Measurements from ENCODE around the gene PLEKHA7.

Gene PLEKHA7

DNA sequence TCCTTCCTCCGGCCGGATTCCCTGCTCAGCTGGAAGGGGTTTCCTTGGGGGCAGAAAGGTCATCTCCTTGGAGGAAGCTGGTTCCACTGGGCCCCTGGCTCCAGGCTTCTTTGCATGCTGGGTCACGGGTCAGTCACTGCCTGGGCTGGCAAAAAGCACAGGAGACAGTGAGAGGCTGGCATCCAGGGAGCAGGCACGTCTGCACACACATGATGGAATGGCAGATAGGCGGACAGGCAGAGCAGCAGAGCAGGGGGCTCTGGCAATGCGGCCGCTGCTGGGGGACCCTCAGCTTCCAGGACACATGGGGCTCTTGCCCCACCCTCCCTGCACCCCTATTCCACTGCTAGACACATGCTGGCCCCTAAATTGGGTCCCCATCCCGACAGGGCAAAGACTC lies 235.3 kb downstream of the PLEKHA7 start:
- in situ Hi-C loops (cut with HindIII; ENCODE audit: low sequenced_read_pairs) = no loop called here

DNA sequence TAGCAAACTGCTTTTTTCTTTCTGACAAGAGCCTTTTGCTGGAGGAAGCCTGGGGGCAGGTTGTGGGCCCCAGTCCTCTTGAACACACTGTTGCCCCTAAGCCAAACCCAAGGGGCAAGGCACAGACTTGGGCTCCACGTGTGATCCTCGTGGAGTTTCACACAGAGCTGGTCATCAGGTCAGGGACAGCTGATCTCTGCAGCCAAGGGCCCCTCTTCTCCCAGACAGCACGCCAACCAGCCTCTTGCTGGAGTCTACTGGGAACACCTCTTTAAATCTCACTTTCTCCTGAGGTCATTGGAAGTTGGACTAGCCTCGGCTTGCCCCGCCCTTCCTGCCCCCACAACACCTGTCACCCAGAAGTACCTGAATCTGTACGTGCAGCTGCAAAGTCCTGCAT lies 235.9 kb downstream of the PLEKHA7 start:
- in situ Hi-C loops (cut with HindIII; ENCODE audit: low sequenced_read_pairs) = no loop called here

DNA sequence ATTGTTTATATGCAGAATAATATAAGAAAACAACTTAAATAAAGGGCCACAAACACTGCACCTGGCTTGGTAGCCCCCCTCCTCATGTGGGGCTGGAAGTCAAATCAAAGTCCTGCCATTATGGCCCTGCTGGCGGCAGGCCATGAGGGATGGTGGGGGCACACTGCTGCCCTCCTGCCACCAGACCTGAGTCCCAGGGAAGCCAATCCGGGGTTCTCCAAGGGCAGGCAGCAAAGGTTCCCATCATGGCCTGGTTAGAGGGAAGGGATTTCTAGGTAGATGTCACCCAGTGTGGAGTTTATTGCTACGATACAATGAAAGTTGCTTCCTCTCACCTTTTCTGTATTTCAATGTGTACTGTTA lies 236.6 kb downstream of the PLEKHA7 start:
- in situ Hi-C loops (cut with HindIII; ENCODE audit: low sequenced_read_pairs) = no loop called here

DNA sequence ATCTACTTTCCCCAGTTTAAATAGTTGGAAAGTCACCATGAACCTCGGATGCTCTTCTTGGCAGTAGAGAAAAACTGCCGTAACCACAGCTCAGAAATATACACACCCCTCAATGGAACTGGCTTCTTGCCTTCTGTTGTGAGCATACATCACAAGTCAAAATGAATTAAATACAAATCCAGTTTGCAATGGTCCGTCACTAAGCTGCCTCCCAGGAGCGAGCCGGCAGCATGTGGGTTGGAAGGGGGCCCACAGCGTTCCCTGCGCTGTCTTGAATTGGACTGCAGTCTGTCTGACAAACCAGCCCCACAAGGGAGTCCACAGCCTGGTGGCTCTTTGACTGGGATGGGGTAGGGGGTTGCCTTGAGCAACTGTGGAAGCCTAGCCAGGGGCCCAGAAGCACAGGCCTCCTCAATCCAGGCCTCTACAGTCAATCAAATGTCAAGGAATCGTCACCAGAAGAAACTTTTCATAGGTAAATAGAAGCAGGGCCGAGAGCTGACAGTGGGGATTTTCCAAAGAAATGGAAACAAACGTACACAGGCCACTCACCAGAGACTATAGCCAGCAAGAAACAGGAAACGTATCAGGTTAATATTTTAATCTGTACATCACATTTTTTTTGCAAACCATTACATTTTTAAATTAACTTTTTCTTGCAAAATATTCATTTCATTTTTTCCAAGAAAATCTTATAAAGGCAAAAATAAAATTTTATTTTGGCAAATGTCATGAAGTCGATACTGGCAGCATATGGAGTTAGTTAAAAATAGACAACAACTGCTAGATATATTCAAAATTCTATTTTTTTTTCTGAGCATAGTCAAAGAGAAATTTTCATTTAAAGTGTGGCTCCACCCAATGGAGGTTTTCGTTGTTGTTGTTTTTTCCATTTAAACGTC lies 237.3 kb downstream of the PLEKHA7 start:
- in situ Hi-C loops (cut with HindIII; ENCODE audit: low sequenced_read_pairs) = no loop called here

DNA sequence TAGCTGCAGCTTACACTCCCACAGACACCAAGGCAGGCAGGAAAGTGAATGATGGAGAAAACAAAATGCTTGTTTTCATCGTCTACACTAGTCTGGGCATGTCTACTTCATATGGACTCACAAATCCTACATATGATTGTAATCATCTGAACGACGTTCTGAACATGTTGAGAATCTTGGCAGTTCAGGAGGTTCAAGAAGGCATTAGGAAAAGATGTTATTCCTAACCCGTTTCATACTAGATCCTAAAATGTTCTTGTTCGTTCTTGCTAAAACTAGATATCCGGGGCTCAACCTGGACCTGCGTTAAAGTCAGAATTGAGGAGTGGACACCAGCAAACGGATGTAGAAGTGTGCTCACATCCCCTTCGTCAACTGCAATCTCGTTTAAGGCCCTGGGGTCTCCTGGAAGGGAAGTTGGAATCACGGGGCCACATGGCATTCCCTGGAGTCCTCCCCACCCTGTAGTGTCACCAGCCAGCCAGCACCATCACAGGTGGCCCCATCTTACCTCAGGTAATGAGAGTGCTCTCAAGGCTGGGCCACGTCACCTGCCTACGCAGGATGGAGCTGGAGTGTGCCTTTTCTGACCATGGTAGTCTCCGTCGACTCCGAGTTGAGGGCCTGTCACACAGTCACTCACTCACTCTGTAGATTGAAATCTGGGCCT lies 238.5 kb downstream of the PLEKHA7 start:
- in situ Hi-C loops (cut with HindIII; ENCODE audit: low sequenced_read_pairs) = no loop called here

DNA sequence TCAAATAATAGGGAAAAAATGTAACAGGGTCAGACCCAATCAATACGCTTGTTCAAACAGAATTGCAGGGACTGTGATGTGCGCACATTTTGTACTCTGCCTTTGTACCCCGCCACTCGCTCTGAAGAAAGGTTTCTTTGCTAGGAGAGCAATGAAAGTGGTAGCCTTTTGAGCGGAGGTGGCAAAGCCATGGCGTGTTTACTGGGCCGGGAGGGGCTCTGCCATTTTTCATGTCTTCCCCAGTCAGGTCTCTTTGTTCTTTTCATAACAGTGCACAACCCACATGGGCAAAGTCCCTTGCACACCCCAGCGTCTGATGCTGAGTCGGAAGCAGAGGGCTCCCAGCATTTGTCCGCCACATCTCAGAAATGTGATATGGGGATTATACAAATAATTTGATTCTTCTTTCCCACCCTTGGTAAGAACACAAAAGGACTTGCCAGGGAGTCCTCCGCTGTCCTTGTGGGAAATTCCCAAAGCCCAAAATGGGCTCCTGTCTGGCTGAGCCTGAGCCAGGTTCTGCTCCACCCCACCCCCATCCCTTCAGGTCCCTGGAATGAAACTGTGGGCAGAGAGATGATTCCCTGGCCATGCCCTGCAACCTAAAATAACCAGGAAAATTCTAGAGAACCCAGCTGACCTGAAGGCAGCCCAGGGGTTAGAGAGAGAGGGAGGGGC lies 239.1 kb downstream of the PLEKHA7 start:
- in situ Hi-C loops (cut with HindIII; ENCODE audit: low sequenced_read_pairs) = no loop called here

DNA sequence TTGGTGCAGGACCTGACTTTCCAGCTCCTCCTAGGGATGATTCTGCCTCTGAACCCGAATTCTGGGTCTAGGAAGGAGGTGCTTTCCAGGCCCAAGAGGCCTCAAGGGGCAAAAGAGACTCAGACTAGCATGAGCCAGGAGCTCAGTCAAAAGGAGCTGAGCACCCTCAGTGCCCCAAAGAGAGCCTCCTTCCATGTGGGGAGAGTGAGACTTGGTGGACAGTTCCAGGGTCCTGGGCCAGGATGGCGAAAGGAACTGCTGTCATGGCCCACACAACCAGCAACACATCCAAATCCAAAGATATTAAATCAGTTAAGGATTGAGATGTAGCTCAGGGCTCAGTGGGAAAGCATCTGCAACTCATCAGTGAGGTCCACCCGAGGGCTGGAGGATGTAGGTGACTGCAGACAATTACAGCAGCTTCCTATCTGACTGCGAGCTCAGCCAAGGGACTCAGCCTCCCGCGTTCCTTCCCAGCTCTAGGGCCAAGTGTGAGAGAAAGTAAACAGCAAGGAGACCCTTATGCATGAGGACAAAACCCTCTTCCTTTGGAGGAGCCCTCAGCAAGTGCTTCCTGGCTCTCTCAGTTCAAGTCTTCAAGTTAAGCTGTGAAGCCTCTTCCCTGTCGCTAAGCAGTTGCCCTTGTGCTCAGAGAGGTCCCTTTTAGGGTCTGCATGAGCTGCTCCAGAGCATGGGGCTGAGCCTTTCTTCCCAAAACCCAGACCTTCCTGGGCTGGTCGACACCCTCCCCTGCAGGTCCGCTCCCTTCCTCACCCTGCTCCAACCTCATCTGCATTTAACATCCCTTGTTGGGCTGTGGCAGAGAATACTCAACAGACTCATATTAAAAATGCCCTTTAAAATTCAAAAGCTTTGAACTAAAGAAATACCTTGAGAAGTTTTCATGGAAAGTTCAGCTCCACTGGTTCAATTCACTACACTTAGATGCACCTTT lies 240.0 kb downstream of the PLEKHA7 start:
- in situ Hi-C loops (cut with HindIII; ENCODE audit: low sequenced_read_pairs) = no loop called here

DNA sequence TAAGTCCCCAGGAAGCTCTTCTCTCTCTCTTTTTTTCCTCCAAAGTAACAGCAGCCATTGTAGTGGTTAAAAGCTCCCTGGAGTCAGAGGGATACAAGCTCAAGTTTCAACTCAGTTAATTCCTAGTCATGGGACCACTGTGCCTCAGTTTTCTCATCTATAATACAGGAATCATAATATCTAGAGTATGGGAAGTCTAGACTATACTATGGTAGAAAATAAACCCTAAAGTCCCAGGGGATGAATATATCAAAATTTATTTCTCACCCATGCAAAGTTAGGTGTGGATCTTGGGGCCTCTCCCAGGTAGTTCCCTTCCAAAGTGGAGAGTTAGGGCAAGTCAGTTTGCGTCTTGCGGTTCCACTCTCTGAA lies 242.1 kb downstream of the PLEKHA7 start:
- in situ Hi-C loops (cut with HindIII; ENCODE audit: low sequenced_read_pairs) = no loop called here

DNA sequence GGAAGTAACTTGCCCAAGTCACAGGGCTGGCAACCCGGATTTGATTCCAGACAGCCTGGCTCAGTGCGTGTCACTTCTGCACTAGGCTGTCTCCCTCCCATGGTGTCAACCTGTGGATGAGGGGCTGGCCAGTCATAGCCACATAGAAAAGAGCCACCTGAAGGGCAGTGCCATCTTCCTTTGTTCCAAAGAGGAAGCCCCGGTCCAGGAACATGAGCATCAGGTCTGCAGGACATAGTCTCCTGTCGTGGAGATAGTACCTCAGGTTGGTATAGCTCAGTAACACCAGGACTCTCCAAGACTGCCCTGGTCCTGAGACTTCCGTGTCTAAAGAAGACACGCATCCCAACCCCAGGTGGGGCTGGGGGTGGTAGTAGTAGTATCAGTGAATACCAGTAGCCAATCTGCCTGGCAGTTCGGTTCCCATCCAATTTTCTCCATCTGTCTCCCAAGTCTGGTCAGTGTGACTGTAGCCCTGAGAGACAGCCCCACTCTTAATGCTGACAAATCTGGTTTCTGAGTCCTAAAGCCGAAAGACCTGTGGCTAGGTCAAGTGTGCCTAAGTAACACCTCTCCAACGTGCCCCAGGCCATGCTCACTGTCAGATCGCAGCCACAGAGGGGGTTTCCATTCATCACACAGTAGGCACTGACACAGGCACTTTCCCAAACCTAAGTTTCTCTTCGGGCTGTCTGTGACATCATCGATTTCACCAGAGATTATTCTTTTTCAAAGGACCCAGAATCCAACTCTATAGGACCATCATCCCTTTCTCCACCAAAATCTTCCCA lies 242.7 kb downstream of the PLEKHA7 start:
- in situ Hi-C loops (cut with HindIII; ENCODE audit: low sequenced_read_pairs) = no loop called here

DNA sequence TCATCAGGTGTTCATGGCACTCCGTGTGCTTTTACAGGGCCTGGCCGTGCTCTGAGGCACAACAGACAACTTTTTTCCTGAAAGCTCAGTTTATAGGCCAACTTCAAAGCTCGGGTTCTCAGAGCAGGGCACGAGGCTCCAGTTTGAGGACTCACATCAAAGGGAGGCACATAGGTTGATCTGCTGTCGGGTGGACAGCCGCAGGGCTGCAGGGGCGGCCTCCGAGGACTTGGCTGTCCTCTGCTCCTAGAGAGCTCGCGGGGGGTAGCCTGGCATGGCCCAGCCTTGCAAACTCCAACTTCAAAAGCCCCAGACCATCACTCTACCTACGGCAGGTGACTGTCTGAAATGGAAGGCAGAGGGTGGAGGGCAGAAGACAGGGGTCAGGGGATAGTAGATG lies 244.2 kb downstream of the PLEKHA7 start:
- in situ Hi-C loops (cut with HindIII; ENCODE audit: low sequenced_read_pairs) = no loop called here

DNA sequence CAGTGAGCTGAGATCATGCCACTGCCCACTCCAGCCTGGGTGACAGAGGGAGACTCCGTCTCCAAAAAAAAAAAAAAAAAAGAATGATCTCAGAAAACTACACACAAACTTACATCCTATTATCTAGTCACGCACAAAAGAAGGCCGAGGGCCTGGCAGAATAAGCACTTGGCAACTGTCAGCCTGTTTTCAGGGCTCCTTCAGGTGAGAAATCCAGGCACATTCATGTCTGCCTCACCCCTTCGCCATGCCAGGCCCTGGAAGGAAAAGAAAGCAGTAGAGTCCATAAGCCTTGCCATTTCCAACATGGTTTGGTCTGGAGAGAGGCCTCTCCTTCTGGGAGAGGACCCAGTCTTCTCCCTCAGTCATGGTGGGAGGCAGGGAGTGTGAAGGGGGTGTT lies 244.8 kb downstream of the PLEKHA7 start:
- in situ Hi-C loops (cut with HindIII; ENCODE audit: low sequenced_read_pairs) = no loop called here

DNA sequence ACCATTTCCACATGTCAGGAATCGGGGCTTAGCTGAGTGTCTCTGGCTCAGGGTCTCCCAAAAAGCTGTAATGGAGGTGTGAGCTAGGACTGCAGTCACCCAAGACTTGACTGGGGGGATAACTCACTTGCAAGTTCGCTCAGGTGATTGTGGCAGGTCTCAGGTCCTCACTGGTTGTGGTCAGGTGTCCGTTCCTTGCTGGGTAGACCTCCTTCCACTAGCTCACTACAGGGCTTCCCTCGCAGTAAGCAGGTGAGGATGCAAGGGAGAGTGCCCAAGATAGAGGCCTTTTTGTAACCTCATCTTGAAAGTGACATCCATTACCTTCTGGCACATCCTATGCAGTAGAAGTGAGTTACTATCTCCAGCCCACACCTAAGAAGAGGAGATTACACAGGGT lies 246.3 kb downstream of the PLEKHA7 start:
- in situ Hi-C loops (cut with HindIII; ENCODE audit: low sequenced_read_pairs) = no loop called here

DNA sequence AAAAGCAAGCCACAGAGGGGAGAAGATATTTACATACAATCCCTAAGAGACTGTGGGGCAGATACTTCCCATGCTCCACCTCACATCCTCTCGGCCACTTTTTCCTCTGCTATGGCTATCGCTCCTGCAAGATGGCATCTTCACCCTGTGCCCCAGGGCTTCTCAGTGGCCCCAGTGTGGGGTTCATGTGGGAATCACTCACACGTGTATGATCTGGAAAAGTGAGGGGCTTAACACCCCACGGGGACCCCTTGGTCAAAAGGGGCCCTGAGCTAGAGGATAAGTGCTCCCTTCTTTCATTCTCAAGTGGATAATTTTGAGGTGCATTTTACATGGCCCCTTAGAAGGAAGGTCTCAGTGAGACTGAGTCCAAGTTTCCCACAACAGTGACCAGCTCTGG lies 247.1 kb downstream of the PLEKHA7 start:
- in situ Hi-C loops (cut with HindIII; ENCODE audit: low sequenced_read_pairs) = no loop called here

DNA sequence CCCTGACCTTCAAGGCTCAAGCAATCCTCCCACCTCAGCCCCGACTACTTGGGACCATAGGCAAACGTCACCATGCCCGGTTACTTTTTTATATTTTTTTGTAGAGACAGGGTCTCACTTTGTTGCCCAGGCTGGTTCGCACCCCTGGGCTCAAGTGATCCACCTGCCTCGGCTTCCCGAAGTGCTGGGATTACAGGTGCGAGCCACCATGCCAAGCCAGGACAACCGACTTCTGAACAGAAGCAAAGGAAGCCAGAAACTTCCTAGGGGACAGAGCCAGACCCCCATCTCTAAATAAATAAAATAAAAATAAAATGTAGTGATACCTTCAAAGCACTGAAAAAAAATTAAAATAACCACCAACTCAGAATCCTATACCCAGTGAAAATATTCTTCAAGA lies 249.3 kb downstream of the PLEKHA7 start:
- in situ Hi-C loops (cut with HindIII; ENCODE audit: low sequenced_read_pairs) = no loop called here

DNA sequence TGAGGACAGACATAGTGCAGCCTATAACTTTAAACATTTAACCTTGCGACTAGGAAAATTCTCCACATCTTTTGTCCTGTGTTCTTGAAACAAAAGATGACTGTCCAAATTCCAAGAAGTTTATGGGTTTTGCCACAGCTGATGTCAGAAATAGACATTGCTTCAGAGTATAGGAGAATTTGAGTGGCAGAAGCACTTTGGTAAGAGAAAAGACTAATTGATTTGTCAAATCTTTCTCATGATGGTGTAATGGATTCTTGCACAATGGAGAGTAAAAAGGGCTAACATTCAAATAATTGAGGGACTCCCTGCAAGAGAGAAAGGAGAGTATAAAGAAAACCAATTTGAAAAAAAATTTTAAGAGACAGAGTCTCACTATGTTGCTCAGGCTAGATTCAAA lies 250.5 kb downstream of the PLEKHA7 start:
- in situ Hi-C loops (cut with HindIII; ENCODE audit: low sequenced_read_pairs) = no loop called here

DNA sequence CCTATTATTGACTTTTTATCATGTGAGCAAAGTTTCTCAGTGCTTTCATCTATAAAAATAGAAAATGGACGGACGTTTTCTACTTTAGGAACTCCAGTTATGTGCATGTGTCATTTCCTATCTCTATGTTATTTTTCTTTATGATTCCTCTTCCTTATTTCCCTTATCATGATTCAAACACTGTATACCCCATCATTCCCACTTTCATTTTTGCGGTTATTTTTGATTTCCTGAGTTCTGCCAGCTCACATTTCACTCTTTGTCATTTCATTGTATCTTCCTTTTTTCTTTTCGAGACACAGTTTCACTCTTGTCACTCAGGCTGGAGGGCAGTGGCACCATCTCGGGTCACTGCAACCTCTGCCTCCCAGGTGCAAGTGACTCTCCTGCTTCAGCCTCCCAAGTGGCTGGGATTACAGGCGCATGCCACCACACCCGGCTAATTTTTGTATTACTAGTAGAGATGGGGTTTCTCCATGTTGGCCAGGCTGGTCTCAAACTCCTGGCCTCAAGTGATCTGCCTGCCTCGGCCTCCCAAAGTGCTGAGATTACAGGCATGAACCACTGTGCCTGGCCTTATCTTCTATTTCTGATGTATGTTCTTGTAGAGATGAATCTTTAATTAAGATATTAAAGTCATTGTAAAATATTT lies 254.2 kb downstream of the PLEKHA7 start:
- in situ Hi-C loops (cut with HindIII; ENCODE audit: low sequenced_read_pairs) = no loop called here

DNA sequence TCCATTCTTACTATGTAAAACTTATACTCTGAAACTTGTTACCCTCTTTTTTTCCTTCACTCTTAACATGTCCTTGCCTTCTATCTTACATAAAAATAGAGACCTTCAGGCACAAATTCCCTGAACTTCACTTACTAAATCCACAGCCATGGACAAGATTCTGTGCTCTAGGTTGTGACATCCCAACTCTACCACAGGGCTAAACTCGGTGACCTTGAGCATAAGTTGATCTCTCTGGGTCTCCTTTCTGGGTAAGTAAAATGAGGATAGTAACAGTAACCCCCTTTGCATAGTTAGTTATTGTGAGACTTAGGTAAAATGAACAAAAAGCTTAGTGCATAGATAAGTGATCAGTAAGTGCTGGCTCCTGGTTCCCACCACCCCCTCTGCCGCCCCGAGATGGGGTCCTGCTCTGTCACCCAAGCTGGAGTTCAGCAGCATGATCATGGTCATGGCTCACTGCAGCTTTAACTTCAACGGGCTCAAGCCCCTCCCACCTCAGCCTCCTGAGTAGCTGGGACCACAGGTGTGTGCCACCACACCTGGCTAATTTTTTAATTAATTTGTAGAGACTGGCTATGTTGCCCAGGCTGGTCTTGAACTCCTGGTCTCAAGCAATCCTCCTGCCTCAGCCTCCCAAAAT lies 255.7 kb downstream of the PLEKHA7 start:
- in situ Hi-C loops (cut with HindIII; ENCODE audit: low sequenced_read_pairs) = no loop called here

DNA sequence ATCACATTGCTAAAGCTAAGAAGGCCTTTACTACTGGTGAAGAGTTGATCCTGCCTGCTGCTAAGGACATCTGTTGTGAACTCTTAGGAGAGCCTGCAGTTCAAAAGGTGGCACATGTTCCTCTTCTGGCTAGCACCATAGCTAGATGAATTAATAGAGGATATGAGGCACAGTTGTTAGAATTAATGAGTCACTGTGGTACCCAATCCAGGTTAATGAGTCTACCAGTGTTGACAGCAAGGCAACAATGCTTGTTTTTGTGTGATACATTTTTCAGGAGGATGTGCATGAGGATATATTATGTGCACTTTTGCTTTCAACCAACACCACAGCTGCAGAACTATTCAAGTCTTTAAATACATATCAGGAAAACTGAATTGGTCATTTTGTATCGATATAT lies 263.8 kb downstream of the PLEKHA7 start:
- in situ Hi-C loops (cut with HindIII; ENCODE audit: low sequenced_read_pairs) = no loop called here

DNA sequence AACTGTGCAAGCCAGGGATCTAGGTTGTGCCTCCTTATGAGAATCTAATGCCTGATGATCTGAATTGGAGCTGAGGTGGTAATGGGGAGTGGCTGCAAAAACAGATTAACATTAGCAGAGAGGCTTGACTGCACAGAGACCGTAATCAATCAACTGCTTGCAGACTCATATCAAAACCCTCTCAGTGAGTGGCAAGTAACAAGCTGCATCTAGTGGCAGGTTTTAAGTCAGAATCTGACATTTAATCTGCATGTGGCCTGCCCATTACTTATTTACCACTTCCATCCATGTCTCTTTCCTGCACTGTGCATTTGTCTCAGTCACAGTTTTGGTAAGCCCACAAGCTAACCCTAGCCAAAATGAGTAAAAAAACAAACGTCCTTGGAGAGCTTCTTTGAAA lies 264.5 kb downstream of the PLEKHA7 start:
- in situ Hi-C loops (cut with HindIII; ENCODE audit: low sequenced_read_pairs) = no loop called here
